KMS-11 (cell line): ENCODE data around the gene RFWD3.

ENCODE experiments used
- H2AFZ ChIP-seq: fragments of 200-600 bp; sonication (generic); 2 replicates; pipeline ENCODE4 v1.6.1; 2016; ENCODE audit warnings: antibody characterized with exemption, mixed run types, low read depth
- H3K27ac ChIP-seq: fragments of 200-600 bp; sonication (generic); 2 replicates; pipeline ENCODE4 v1.6.1; 2016; ENCODE audit warnings: mild to moderate bottlenecking, mixed run types
- H3K27me3 ChIP-seq: fragments of 200-600 bp; sonication (generic); 2 replicates; pipeline ENCODE4 v1.6.1; 2017; ENCODE audit warnings: mild to moderate bottlenecking, low read depth, mixed run types, moderate library complexity; ENCODE audit not compliant: insufficient read depth
- H3K36me3 ChIP-seq: fragments of 200-600 bp; sonication (generic); 2 replicates; pipeline ENCODE4 v1.6.1; 2017; ENCODE audit warnings: mild to moderate bottlenecking, mixed run types; ENCODE audit not compliant: insufficient read depth
- H3K4me1 ChIP-seq: fragments of 200-600 bp; sonication (generic); 2 replicates; pipeline ENCODE4 v1.6.1; 2016; ENCODE audit warnings: mild to moderate bottlenecking, low read depth, mixed run types; ENCODE audit not compliant: poor library complexity, severe bottlenecking
- H3K4me2 ChIP-seq: fragments of 200-600 bp; sonication (generic); 2 replicates; pipeline ENCODE4 v1.7.0; 2016; ENCODE audit warnings: mild to moderate bottlenecking, mixed run types
- H3K4me3 ChIP-seq: fragments of 200-600 bp; sonication (generic); IDR thresholded peaks from 2 replicates; pipeline ENCODE4 v1.6.1; 2017; ENCODE audit warnings: low read depth, low read length, mixed read lengths; ENCODE audit not compliant: insufficient read depth
- H3K79me2 ChIP-seq: fragments of 200-600 bp; sonication (generic); 2 replicates; pipeline ENCODE4 v1.6.1; 2016; ENCODE audit warnings: low read depth, mixed run types; ENCODE audit not compliant: insufficient read depth
- H3K9ac ChIP-seq: fragments of 200-600 bp; sonication (generic); 2 replicates; pipeline ENCODE4 v1.6.1; 2016; ENCODE audit warnings: mild to moderate bottlenecking, mixed run types
- H4K20me1 ChIP-seq: fragments of 200-600 bp; sonication (generic); 2 replicates; pipeline ENCODE4 v1.6.1; 2016; ENCODE audit warnings: mild to moderate bottlenecking, mixed run types; ENCODE audit not compliant: insufficient read depth
- CTCF ChIP-seq: fragments of 200-600 bp; sonication (generic); conservative IDR thresholded peaks from 2 replicates; pipeline ENCODE4 v1.6.1; 2017; ENCODE audit warnings: low read depth, mild to moderate bottlenecking, antibody characterized with exemption, low read length, moderate library complexity, mixed read lengths

Gene RFWD3

GRCh38 chr16:74623839-74624235, 42.8 kb downstream of the RFWD3 start:
- Histone ChIP-seq H3K4me1 (peaks cover 9% of the 10 kb centered on the region), H3K9ac (no peak overlapping the region), H3K4me2 (no peak overlapping the region), H3K36me3 (peaks cover 4% of the 10 kb centered on the region; the same call in 1 of the 2 replicates), H3K27me3 (no peaks in the 10 kb centered on the region), H3K27ac (no peak overlapping the region), H3K79me2 (no peaks in the 10 kb centered on the region), H4K20me1 (no peaks in the 10 kb centered on the region; the same call in 1 of the 2 replicates), H2AFZ (no peak overlapping the region), H3K4me3 (no peak overlapping the region)
- TF ChIP-seq CTCF: no peak

- Histone ChIP-seq H4K20me1 (no peaks in the 10 kb centered on the region; the same call in 1 of the 2 replicates), H2AFZ (no peak overlapping the region), H3K4me1 (peaks cover 9% of the 10 kb centered on the region), H3K27me3 (no peaks in the 10 kb centered on the region), H3K4me2 (no peak overlapping the region), H3K79me2 (no peaks in the 10 kb centered on the region), H3K9ac (no peak overlapping the region), H3K4me3 (no peak overlapping the region), H3K27ac (no peak overlapping the region), H3K36me3 (peaks cover 4% of the 10 kb centered on the region; the same call in 1 of the 2 replicates)
- peak; percentile 84 for TF ChIP-seq CTCF
Measured at GRCh38 chr16:74623214-74623838, 43.4 kb downstream of the RFWD3 start.

GRCh38 chr16:74622005-74622404, 44.7 kb downstream of the RFWD3 start:
- H3K9ac ChIP-seq: no peak overlapping the region
- H3K4me1 ChIP-seq: peaks cover 9% of the 10 kb centered on the region
- no peaks in the 10 kb centered on the region for H3K79me2 ChIP-seq
- peaks cover 4% of the 10 kb centered on the region; the same call in 1 of the 2 replicates for H3K36me3 ChIP-seq
- H3K27me3 ChIP-seq: no peaks in the 10 kb centered on the region
- no peaks in the 10 kb centered on the region for H4K20me1 ChIP-seq
- no peak overlapping the region for H3K4me2 ChIP-seq
- H3K4me3 ChIP-seq: no peak overlapping the region
- H3K27ac ChIP-seq: no peak overlapping the region
- H2AFZ ChIP-seq: no peak overlapping the region
- no peak for TF ChIP-seq CTCF

GRCh38 chr16:74617206-74617788, 49.4 kb downstream of the RFWD3 start:
- Histone ChIP-seq H3K27ac (no peak overlapping the region), H3K79me2 (no peaks in the 10 kb centered on the region), H3K27me3 (no peaks in the 10 kb centered on the region), H3K4me1 (peaks cover 3% of the 10 kb centered on the region), H4K20me1 (no peaks in the 10 kb centered on the region), H3K9ac (no peak overlapping the region), H3K4me2 (no peak overlapping the region), H2AFZ (no peak overlapping the region), H3K36me3 (0 out of 2 replicates have a peak, but pooled peaks cover 2% of the 10 kb centered on the region), H3K4me3 (no peak overlapping the region)
- no peak for TF ChIP-seq CTCF
